ENCODE measurements around the gene LARP4B.

The LARP4B gene

GRCh38 chr10:931326-932318 lies at the start of gene LARP4B:
Gene LARP4B (minus strand): TSS chr10:931705. CDS start chr10:885721, 45,984 bp downstream.
- DNase-seq (ENCODE audit: low read depth in 2 of 2): peak; percentile 93

- no peak for DNase-seq (ENCODE audit: low read depth in 2 of 2)
Measured at GRCh38 chr10:980468-981093, 49.1 kb upstream of the LARP4B start.

GRCh38 chr10:978826-979421 lies 47.4 kb upstream of the LARP4B start:
- no peak for DNase-seq (ENCODE audit: low read depth in 2 of 2)

- no peak for DNase-seq (ENCODE audit: low read depth in 2 of 2)
Measured at GRCh38 chr10:976316-976715, 44.8 kb upstream of the LARP4B start.

- no peak for DNase-seq (ENCODE audit: low read depth in 2 of 2)
Measured at GRCh38 chr10:974785-975074, 43.2 kb upstream of the LARP4B start.

- DNase-seq (ENCODE audit: low read depth in 2 of 2): no peak
Measured at GRCh38 chr10:974038-974784, 42.7 kb upstream of the LARP4B start.

GRCh38 chr10:972763-973162 lies 41.3 kb upstream of the LARP4B start:
- DNase-seq (ENCODE audit: low read depth in 2 of 2): no peak

GRCh38 chr10:971613-972012 lies 40.1 kb upstream of the LARP4B start:
- no peak for DNase-seq (ENCODE audit: low read depth in 2 of 2)

- DNase-seq (ENCODE audit: low read depth in 2 of 2): no peak
Measured at GRCh38 chr10:971150-971542, 39.6 kb upstream of the LARP4B start.

GRCh38 chr10:970311-971149 lies 39.0 kb upstream of the LARP4B start:
- no peak for DNase-seq (ENCODE audit: low read depth in 2 of 2)

GRCh38 chr10:969473-970150 lies 38.1 kb upstream of the LARP4B start:
- DNase-seq (ENCODE audit: low read depth in 2 of 2): no peak

GRCh38 chr10:968546-969199 lies 37.2 kb upstream of the LARP4B start:
- DNase-seq (ENCODE audit: low read depth in 2 of 2): no peak

- DNase-seq (ENCODE audit: low read depth in 2 of 2): no peak
Measured at GRCh38 chr10:966466-967235, 35.1 kb upstream of the LARP4B start.

GRCh38 chr10:964988-965417 lies 33.5 kb upstream of the LARP4B start:
- DNase-seq (ENCODE audit: low read depth in 2 of 2): no peak

- DNase-seq (ENCODE audit: low read depth in 2 of 2): no peak
Measured at GRCh38 chr10:964321-964987, 32.9 kb upstream of the LARP4B start.

- DNase-seq (ENCODE audit: low read depth in 2 of 2): no peak
Measured at GRCh38 chr10:963655-964054, 32.1 kb upstream of the LARP4B start.

GRCh38 chr10:963186-963585 lies 31.7 kb upstream of the LARP4B start:
- no peak for DNase-seq (ENCODE audit: low read depth in 2 of 2)

- no peak for DNase-seq (ENCODE audit: low read depth in 2 of 2)
Measured at GRCh38 chr10:962342-962741, 30.8 kb upstream of the LARP4B start.

GRCh38 chr10:958856-959255 lies 27.4 kb upstream of the LARP4B start:
- no peak for DNase-seq (ENCODE audit: low read depth in 2 of 2)
